ENCODE data around the gene KIF13A.

KIF13A gene

DNA sequence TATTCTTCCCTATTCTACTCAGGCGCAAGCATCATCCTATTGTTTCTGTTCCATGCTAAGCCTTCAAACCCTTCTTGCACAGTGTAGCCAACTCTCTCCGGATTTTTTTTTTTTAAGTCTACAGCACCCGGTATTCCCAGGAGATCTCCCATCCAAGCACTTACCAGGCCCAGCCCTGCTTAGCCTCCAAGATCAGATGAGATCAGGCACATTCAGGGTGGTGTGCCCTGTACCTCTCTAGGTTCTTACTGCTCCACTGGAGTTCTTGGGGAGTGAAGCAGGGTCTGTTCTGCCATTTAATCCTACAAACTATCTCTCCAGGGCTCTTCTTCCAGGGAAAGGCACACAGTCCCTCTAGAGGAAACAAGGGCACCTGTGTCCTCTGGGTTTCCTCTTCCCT lies 265.8 kb downstream of the KIF13A start:
- TF ChIP-seq CTCF (IDR thresholded peaks at IDR 0.05) (no peak), ZFX (IDR thresholded peaks at IDR 0.05; ENCODE audit: borderline replicate concordance) (no peak)
- no peak overlapping the region for H3K27ac ChIP-seq

DNA sequence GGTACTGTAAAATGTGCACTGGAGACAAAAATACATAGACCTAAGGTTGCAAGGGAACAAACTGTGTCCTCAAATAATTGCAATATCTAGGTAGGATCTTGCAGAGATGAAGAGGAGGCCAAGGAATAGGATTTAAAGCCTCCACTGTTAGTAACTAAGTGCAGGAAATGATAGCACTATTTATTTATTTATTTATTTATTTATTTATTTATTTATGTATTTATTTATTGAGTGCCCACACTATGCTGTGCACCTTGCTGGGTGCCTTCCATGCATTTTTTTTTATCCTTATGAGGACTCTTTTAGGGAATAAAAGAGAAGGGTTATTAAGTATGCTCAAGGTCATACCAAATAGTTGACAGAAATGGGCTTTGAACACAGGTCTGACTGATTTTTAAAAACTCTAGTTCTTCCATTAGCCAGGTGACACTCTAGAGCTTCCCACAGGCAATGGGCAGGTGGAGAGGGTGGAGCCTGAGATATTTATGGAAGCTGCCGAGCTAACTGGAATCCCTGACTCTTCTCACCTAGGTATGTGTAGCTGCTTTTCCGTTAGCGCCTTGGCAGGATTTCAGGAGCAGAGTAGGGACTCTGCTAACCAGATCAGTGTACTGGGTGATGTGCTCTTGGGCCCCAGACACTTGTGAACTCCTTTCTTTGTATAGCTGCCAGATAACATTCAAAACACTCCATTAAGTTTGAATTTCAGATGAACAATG lies 268.0 kb downstream of the KIF13A start:
- no peak overlapping the region for H3K27ac ChIP-seq
- TF ChIP-seq CTCF (IDR thresholded peaks at IDR 0.05) (no peak), ZFX (IDR thresholded peaks at IDR 0.05; ENCODE audit: borderline replicate concordance) (no peak)

DNA sequence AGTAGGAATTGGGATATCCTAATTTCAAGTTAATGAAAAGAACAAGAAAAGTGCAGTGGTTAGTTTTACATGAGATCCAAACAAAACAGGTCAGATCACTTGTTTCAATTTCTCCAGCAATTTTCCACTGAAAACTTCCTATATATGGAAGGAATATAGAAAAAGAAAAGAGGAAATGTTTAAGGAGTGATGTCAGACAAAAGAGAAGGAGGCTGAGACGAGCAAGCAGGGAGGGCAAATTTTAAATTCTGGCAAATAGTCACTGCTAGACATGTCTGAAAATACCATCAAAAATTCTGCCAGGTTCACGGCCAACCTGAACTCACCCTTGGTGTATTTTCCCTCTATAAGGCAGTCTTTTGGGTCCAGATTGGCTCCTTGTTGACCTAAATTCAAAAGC lies 271.2 kb downstream of the KIF13A start:
- H3K27ac ChIP-seq = no peak overlapping the region
- TF ChIP-seq CTCF (IDR thresholded peaks at IDR 0.05) (no peak), ZFX (IDR thresholded peaks at IDR 0.05; ENCODE audit: borderline replicate concordance) (no peak)

GRCh38 chr6:17714879-17715851 lies 272.3 kb downstream of the KIF13A start:
- TF ChIP-seq CTCF (IDR thresholded peaks at IDR 0.05) (no peak), ZFX (IDR thresholded peaks at IDR 0.05; ENCODE audit: borderline replicate concordance) (no peak)
- H3K27ac ChIP-seq = no peak overlapping the region

- H3K27ac ChIP-seq = no peak overlapping the region
- TF ChIP-seq CTCF (IDR thresholded peaks at IDR 0.05) (no peak), ZFX (IDR thresholded peaks at IDR 0.05; ENCODE audit: borderline replicate concordance) (no peak)
Observed at GRCh38 chr6:17714177-17714576, 273.3 kb downstream of the KIF13A start.

GRCh38 chr6:17712576-17712975 lies 274.9 kb downstream of the KIF13A start:
- TF ChIP-seq ZFX (IDR thresholded peaks at IDR 0.05; ENCODE audit: borderline replicate concordance) (no peak), CTCF (IDR thresholded peaks at IDR 0.05) (no peak)
- H3K27ac ChIP-seq = no peak overlapping the region

DNA sequence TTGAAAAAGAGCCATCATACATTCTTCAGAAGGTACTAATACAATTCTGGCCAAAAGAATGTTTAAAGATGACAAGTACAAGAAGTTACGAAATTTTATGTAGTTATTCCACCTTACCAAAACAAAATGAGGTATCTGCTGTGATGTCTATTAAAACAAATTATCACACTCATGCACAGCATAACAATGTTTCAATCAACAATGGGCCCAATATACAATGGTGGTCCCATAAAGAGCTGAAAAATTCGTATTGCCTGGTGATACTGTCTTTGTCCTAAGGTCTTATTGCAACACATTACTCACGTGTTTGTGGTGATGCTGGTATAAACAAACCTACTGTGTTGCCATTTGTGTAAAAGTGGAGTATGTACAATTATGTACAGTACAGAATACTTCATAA lies 277.1 kb downstream of the KIF13A start:
- H3K27ac ChIP-seq = no peak overlapping the region
- TF ChIP-seq ZFX (IDR thresholded peaks at IDR 0.05; ENCODE audit: borderline replicate concordance) (no peak), CTCF (IDR thresholded peaks at IDR 0.05) (no peak)

Measured in 22Rv1 (cell line).